ENCODE results near the gene C2CD4B. TPM values are rescaled to one million over a fixed set of nuclear protein-coding genes. Genes with fewer than 3 reads are reported as not detected.

Gene C2CD4B
- total RNA-seq, 4 donors from 2014 or later = 1.8 to 9.9 (median 3.5) TPM

DNA sequence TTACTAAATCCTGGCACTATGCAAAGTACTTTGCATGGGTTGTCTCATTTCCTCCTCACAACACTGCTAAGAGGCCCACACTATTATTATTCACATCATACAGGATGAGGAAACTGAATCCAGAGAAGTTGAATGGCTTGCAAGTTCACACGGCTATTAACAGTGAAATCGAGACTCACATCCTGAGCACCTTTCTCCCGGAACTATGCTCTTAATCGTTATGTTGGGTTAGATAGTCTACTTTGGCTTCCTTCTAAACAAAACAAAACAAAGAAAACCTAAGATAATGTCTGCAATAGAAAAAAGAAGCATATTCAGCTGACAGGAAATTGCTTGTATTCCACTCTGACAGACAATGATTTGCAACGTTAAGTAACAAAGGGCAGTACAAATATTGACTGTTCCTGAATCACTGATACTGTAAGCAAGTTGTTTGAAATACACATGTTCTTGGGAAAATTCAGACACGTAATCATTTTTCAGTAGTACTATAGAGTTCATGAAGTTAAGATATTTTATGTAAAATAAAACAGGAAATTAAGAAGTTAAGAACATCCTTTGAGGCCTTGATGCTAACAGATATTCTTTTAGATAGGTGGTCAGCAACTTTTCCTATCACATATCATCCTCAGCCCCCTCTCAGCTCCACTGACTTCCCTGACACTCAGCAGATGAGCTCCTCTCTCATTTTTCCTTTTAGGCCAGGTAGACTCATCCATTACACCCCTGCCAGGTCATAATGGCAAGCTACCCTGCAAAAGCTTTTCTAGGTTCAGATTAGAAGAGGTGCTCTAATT is 40.7 kb downstream of the C2CD4B start:
- peak overlapping the region in 2 of 4 donors; percentile 32 to 56 for H3K27ac ChIP-seq
- TF ChIP-seq CTCF (IDR thresholded peaks at IDR 0.05) (no peak), POLR2A (IDR thresholded peaks at IDR 0.05) (no peak)
- DNase-seq = no peak
- H3K4me3 ChIP-seq = no peak overlapping the region
- H3K4me1 ChIP-seq = peaks cover 0 to 7% (median 0%) of the 10 kb centered on the region in 4 donors
- no peaks in the 10 kb centered on the region for H3K36me3 ChIP-seq
- no peaks in the 10 kb centered on the region for H3K27me3 ChIP-seq
- no peaks in the 10 kb centered on the region for H3K9me3 ChIP-seq

GRCh38 chr15:62122249-62122648 is 42.8 kb downstream of the C2CD4B start:
- Histone ChIP-seq H3K27ac (peak overlapping the region in 1 of 4 donors; percentile 36), H3K27me3 (no peaks in the 10 kb centered on the region), H3K9me3 (no peaks in the 10 kb centered on the region), H3K4me1 (peaks cover 0 to 18% (median 0%) of the 10 kb centered on the region in 4 donors), H3K4me3 (no peak overlapping the region), H3K36me3 (no peaks in the 10 kb centered on the region)
- no peak for TF ChIP-seq CTCF (IDR thresholded peaks at IDR 0.05)
- no peak for TF ChIP-seq POLR2A (IDR thresholded peaks at IDR 0.05)
- DNase-seq = no peak

DNA sequence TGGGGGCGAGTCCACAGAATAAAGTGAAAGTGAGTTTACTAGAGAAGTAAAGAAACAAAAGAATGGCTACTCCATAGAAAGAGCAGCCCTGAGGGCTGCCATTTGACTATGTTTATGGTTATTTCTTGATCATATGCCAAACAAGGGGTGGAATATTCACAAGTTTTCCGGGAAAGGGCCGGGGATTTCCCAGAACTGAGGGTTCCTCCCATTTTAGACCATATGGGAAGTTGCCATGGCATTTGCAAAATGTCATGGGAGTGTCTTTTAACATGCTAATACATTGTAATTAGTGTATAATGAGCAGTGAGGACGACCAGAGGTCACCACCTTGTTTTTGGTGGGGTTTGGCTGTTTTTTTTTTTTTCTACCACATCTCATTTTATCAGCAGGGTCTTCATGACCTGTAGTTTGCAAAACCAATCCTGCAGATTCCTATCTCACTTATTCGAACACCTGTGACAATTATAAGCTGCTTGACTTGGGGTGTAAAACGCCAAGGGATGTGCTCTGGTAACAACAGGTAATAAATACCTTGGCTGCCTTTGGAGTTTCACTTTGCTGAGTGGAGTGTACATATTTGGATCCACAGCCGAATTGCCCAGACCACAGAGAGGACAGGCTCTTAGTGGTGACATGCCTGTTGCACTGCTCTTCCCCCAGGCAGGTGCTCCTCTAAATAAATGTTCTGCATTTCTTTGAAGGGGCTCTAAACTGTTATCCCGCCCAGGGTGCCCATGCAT is 43.6 kb downstream of the C2CD4B start:
- Histone ChIP-seq H3K9me3 (no peaks in the 10 kb centered on the region), H3K4me3 (no peak overlapping the region), H3K4me1 (peaks cover 0 to 18% (median 0%) of the 10 kb centered on the region in 4 donors), H3K27me3 (no peaks in the 10 kb centered on the region), H3K27ac (peak overlapping the region in 2 of 4 donors; percentile 4 to 70), H3K36me3 (no peaks in the 10 kb centered on the region)
- no peak for DNase-seq
- TF ChIP-seq POLR2A (IDR thresholded peaks at IDR 0.05) (no peak), CTCF (IDR thresholded peaks at IDR 0.05) (no peak)

- Histone ChIP-seq H3K4me1 (peaks cover 0 to 18% (median 0%) of the 10 kb centered on the region in 4 donors), H3K36me3 (no peaks in the 10 kb centered on the region), H3K27me3 (no peaks in the 10 kb centered on the region), H3K9me3 (no peaks in the 10 kb centered on the region), H3K4me3 (no peak overlapping the region), H3K27ac (peak overlapping the region in 2 of 4 donors; percentile 4 to 70)
- TF ChIP-seq CTCF (IDR thresholded peaks at IDR 0.05) (no peak), POLR2A (IDR thresholded peaks at IDR 0.05) (no peak)
- no peak for DNase-seq
Measured at GRCh38 chr15:62120776-62121175, 44.3 kb downstream of the C2CD4B start.

- DNase-seq = no peak
- Histone ChIP-seq H3K27me3 (no peaks in the 10 kb centered on the region), H3K36me3 (no peaks in the 10 kb centered on the region), H3K27ac (peak overlapping the region in 3 of 4 donors; percentile 16 to 78 (median 70)), H3K4me3 (no peak overlapping the region), H3K4me1 (peaks cover 0 to 18% (median 0%) of the 10 kb centered on the region in 4 donors), H3K9me3 (no peaks in the 10 kb centered on the region)
- TF ChIP-seq POLR2A (IDR thresholded peaks at IDR 0.05) = no peak
Measured at GRCh38 chr15:62119874-62120273, 45.2 kb downstream of the C2CD4B start.

Data from Peyer's patch (tissue), 4 donors.